Measurements from ENCODE around the gene NARS2.
"Not testable (repeated sequence)": the region's sequence is repeated elsewhere in the genome, so short reads cannot be mapped to it uniquely, and the experiment has no call there.

NARS2 gene

DNA sequence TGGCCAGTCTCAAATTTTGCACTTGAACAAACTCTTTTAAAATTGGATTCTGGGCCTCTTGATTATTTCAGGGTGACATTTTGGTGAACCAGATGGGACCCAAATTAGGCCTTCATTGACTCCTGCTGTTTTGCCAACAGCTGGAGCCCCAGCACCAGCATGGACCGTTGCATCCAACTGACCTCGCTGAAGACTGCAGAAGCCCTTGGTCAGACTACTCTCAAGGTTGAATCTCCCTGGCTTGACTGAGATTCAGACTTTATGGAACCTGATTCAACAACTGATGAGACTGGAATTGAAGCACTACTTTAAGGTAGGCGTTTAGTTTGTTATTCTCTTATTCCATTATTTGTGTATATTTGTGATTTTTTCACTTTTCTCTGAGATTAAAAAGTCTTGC, 41.7 kb downstream of the NARS2 start:
- H3K4me3 ChIP-seq (ENCODE audit: low read depth, low read length) = no peak overlapping the region

DNA sequence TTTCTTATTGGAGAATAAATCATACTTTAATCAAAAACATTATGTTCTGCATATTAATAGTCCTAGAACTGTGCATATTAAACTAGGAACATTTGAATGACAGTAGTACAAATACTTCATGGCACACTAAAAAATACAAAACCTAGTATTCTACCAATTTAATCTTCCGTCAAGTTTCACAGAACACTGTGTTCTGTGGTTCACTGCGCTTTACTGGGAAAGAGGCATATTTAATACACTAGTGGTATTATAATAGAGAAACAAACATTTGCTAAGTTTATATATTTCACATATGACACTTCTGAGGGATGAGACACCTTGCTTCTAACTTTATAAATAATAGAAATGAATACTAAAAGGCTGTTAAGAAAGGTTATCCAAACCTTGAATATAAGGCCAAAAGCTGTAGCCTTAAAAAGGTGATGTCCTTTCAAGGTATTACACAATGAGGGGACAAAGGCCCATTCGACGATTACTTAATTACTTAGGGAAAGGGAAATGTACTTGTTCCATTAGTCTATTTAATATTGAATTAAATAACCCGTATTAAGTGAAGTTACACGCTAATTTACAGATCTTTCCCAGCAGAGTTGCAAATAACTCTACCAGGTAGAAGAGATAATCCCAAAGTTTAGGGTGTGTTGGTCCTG, 48.0 kb downstream of the NARS2 start:
- no peaks in the 10 kb centered on the region for H3K4me1 ChIP-seq
- DNase-seq = no peak
- no peak overlapping the region for H3K4me3 ChIP-seq (ENCODE audit: low read depth, low read length)
- 0 out of 2 replicates have a peak, but pooled peaks cover 6% of the 10 kb centered on the region for H3K36me3 ChIP-seq
- no peaks in the 10 kb centered on the region for H3K27me3 ChIP-seq
- no peaks in the 10 kb centered on the region for H3K9me3 ChIP-seq
- no peak for TF ChIP-seq CTCF (IDR thresholded peaks at IDR 0.05; ENCODE audit: low read depth, low read length)

More for the DNA sequence above, 41.7 kb downstream of the NARS2 start:
- Histone ChIP-seq H3K36me3 (peaks cover 8% of the 10 kb centered on the region), H3K4me1 (no peaks in the 10 kb centered on the region), H3K27me3 (no peaks in the 10 kb centered on the region), H3K9me3 (no peaks in the 10 kb centered on the region)
- no peak for DNase-seq
- no peak for TF ChIP-seq CTCF (IDR thresholded peaks at IDR 0.05; ENCODE audit: low read depth, low read length)

DNA sequence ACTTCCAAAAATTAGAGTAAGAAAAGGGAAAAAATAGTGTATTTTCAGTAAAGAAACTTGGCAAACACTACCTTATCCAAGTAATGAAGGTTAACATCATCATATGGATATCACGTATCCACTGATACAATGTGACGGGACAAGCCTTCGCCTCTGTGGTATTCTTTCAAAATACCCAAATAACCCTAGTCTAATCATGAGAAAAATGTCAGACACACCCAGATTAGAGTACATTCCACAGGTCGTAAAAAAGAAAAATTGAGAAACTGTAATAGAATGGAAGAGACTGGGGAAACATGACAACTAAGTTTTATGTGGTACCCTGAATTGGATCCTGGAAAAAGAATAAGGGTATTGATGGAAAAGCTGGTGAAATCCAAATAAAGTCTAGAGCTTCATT, 48.9 kb downstream of the NARS2 start:
- H3K4me3 ChIP-seq (ENCODE audit: low read depth, low read length) = no peak overlapping the region
- no peaks in the 10 kb centered on the region for H3K9me3 ChIP-seq
- no peaks in the 10 kb centered on the region for H3K27me3 ChIP-seq
- H3K4me1 ChIP-seq = no peaks in the 10 kb centered on the region
- 0 out of 2 replicates have a peak, but pooled peaks cover 6% of the 10 kb centered on the region for H3K36me3 ChIP-seq
- TF ChIP-seq CTCF (IDR thresholded peaks at IDR 0.05; ENCODE audit: low read depth, low read length) = no peak
- DNase-seq = no peak

DNA sequence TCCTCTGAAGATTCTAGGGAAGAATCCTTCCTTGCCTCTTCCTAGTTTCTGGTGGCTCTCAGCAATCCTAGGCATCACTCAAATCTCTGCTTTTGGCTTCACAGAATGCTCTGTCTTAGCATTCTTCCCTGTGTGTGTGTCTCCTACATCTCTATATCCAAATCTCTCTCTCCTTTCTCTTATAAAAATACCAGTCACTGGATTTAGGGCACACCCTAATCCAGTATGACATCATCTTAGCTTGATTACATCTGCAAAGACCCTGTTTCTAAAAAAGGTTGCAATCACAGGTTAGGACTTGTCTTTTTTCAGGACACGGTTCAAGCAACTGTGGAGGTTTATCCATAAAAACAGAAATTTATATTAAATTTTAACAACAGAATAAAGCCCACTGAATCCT, 54.4 kb downstream of the NARS2 start:
- H3K36me3 ChIP-seq = 0 out of 2 replicates have a peak, but pooled peaks cover 2% of the 10 kb centered on the region
- peaks cover 17% of the 10 kb centered on the region for H3K4me1 ChIP-seq
- H3K27me3 ChIP-seq = no peaks in the 10 kb centered on the region
- TF ChIP-seq CTCF (IDR thresholded peaks at IDR 0.05; ENCODE audit: low read depth, low read length) = no peak
- H3K9me3 ChIP-seq = no peaks in the 10 kb centered on the region
- H3K4me3 ChIP-seq (ENCODE audit: low read depth, low read length) = no peak overlapping the region
- DNase-seq = no peak

DNA sequence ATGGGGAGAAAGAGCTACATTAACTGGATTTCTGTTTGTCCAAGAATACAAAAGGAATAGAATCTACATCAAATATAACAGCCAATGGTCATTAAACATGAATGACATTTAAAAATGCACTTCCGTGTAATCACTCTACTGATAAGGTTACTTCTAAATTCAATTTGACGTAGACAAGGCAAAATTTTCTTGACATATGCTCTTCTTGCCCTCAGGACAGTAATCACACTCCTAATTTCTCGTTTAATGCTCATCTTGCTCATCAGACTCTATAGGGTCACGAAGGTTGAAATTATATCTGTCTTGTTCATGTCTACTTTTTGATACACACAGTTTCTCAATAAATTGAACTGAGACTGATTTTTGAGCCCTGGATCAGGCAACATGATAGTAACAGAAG, 58.4 kb downstream of the NARS2 start:
- no peak for TF ChIP-seq CTCF (IDR thresholded peaks at IDR 0.05; ENCODE audit: low read depth, low read length)
- DNase-seq = no peak
- Histone ChIP-seq H3K36me3 (peaks cover 3% of the 10 kb centered on the region; the same call in 1 of the 2 replicates), H3K4me1 (peaks cover 29% of the 10 kb centered on the region), H3K4me3 (ENCODE audit: low read depth, low read length) (no peak overlapping the region), H3K27me3 (no peaks in the 10 kb centered on the region), H3K9me3 (no peaks in the 10 kb centered on the region)

DNA sequence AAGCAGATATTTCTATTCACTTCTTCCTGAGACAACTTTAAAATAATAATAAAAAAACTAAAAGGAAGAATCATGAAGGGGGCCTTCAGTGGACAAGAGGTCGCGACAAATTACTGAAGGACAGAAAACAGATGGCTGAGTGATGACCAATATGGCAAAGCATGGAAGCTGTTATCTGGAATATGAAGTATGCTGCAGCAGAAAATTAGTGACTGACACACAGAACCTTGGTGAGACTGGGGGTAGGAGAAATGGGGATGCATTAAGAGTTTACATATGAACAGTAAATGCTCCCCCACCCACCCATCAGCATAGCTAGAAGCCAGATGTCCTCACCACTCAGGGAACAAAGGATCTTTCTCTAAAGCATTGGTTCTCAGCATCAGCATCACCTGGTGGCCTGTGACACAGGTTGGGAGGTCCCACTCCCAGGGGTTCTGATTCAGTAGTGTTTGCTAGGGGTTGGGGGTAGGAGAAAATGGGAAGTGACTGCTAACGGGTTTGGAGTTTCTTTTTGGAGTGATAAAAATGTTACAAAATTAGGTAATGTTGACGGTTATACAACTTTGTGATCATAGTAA, 59.7 kb downstream of the NARS2 start:
- peaks cover 3% of the 10 kb centered on the region; the same call in 1 of the 2 replicates for H3K36me3 ChIP-seq
- peaks cover 29% of the 10 kb centered on the region for H3K4me1 ChIP-seq
- no peak overlapping the region for H3K4me3 ChIP-seq (ENCODE audit: low read depth, low read length)
- no peaks in the 10 kb centered on the region for H3K27me3 ChIP-seq
- H3K9me3 ChIP-seq = no peaks in the 10 kb centered on the region
- no peak for TF ChIP-seq CTCF (IDR thresholded peaks at IDR 0.05; ENCODE audit: low read depth, low read length)
- DNase-seq = peak; percentile 64

DNA sequence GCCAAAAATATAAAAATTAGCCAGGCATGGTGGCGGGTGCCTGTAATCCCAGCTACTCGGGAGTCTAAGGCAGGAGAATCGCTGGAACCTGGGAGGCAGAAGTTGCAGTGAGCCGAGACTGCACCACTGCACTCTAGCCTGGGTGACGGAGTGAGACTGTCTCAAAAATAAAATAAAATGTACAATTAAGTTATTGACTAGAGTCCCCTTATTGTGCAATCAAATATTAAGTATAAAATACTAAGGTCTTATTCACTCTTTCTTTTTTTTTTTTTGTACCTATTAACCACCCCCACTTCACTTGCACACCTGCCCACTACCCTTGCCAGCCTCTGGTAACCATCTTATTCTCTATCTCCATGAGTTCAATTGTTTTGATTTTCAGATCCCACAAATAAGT, 61.6 kb downstream of the NARS2 start:
- not testable (repeated sequence) for H3K4me3 ChIP-seq (ENCODE audit: low read depth, low read length); H3K36me3 ChIP-seq; DNase-seq; H3K27me3 ChIP-seq; H3K9me3 ChIP-seq
- H3K4me1 ChIP-seq = peaks cover 29% of the 10 kb centered on the region

All from BE2C (cell line).